GM11168 (cell line): ENCODE data around the gene SFT2D1.

Experiments used
- in situ Hi-C: fragments of 300-500 bp; cut with MboI; formaldehyde crosslinking; loops from one replicate; pipeline ENCODE4 v1.12.0; 2022; ENCODE audit warnings: low sequenced_read_pairs; ENCODE audit not compliant: unreplicated experiment

The SFT2D1 gene

DNA sequence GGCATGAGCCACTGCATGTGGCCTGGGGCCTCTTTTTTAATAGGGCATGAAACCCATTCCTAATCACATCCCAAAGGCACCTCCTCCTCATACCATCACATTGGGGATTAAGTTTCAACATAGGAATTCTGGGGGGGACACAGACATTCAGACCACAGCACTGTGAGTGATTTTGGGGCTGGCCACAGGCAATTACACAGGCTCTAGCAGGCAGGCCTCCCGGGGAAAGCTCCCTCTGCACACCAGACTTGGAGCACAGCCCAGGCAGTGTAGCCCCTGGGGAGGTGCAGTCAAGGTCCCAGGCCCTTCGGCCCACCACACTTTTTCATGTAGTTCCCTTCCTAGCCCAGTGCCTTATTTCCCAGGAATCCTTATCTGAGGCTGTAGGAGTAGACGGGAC lies 5.5 kb downstream of the SFT2D1 start:
- in situ Hi-C loops, result no loop called here

DNA sequence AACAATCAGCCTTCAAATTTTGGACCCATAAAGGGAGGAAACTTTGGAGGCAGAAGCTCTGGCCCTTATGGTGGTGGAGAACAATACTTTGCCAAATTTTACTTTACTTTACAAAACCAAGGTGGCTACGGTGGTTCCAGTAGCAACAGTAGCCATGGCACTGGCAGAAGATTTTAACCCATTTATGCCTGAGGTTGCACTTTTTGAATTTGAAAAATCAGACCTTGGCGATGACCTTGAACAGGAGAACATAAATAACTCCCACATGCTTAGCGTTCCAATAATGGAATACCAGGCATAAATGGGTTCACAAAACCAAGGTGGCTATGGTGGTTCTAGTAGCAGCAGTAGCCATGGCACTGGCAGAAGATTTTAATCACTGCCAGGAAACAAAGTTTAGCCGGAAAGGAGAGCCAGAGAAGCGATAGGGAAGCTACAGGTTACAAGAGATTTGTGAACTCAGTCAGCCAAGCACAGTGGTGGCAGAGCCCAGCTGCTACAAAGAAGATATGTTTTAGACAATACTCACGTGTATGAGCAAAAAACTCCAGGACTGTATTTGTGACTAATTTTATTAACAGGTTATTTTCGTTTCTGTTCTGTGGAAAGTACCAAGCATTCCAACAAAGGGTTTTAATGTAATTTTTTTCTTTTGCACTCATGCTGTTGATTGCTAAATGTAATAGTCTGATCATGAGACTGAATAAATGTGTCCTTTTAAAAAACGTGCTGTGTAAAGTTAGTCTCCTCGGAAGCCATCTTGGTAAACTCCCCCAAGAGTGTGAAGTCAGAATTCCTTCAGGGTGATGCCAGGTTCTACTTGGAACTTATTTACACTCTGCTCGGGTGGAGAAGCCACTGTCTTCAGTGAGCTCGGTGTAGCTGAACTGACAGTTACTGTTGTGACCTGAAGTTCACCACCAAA lies 6.7 kb downstream of the SFT2D1 start:
- in situ Hi-C loops, result no loop called here

DNA sequence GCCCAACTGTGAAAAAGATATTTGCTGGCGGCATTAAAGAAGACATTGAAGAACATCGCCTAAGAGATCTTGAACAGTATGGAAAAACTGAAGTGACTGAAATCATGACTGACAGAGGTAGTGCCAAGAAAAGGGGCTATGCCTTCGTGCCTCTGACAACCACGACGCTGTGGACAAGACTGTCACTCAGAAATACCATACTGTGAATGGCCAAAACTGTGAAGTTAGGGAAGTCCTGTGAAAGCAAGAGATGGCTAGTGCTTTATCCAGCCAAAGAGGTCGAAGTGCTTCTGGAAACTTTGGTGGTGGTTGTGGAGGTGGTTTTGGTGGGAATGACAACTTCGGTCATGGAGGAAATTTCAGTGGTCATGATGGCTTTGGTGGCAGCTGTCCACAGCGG lies 7.5 kb downstream of the SFT2D1 start:
- in situ Hi-C loops, result no loop called here

DNA sequence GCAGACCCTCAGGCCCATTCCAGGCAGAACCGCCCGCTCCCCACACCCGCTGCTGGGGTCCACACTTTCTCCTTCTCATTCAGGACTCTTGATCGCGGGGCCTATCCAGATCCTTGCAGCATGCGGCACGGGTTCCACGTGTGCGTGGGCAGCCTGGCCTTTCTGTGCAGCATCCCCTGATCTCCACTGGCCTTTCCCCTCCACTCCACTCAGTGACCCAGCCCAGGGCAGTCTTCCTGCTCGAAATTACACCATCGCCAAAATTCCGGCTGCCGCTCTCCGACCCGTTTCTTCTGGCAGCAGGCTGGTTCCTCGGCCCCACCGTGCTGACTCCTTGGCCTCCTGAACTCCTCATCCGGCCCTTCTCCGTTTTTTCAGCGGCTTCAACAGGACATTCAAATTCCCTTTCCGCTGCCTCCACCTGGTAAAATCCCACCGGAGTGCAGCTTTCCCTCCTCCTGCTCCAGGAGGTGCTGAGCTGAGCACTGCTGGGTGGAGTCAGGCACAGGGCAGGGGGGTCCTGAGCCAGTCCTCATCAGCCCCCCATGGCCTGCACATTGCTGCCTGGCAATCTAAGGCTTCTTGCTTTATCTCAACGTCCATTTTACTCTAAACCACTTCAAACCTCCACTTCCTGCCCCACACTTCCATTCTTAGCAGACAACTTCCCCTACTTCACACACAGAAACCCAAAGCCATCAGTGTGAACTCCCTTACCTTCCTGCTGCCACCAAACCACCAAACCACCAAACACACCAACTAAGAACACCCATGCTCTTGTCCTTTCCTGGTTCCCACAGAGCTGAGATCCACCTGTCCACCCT lies 9.0 kb downstream of the SFT2D1 start:
- in situ Hi-C loops, result no loop called here

DNA sequence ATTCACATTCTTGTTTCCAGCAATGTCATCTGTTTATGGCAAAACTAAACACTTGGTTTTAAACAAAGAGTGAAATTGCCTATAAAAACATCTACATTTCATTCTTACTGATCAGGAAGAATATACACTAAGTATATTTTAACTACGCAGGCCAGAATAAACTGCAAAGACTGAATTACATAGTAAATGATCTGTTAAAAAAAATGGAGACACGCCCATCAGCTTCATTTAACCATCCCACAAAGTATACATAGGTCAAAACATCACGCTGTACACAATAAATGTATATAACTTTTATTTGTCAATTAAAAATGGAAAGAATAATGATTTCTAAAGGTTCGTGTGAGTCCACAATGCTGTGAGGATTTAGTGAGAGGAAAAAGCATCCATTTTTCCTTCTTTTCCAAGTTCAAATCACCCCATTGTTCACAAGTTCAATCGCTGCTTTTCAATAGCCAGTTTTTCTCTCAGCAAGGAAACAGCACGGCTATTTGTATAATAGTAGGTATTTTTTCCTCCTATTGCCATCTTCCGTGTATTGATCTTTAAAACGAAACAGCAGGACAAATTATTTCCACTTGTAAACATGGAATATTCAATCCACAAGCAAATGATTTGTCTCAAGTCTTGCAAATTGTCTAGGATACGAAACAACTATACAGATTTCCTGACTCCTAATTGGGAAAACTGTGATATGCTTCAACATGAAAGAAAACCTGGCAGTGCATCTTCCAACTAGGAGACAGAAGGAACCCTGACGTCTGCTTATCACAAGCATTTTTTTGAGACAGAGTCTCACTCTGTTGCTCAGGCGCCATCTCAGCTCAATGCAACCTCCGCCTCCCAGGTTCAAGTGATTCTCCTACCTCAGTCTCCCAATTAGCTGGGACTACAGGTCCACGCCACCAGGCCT lies 10.6 kb downstream of the SFT2D1 start:
- in situ Hi-C loops, result no loop called here

DNA sequence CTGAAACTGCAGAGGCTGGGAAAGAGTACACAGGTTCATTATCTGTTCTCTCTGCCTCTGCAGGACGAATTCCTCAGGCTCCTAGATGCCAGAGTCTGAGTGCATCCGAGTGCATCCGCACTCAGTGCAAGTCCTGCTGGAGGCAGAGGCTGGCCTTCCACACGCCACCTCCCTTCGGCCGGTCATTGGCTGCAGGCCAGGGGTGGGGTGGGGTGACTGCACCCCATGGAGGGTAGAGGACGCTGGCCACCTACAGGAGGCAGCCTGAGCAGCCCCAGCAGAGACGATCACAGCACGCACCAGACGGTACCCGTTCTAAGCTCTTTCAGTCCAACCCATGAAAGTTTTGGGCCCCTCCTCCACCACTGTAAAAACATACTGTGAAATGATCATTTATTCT lies 11.7 kb downstream of the SFT2D1 start:
- in situ Hi-C loops, result no loop called here

DNA sequence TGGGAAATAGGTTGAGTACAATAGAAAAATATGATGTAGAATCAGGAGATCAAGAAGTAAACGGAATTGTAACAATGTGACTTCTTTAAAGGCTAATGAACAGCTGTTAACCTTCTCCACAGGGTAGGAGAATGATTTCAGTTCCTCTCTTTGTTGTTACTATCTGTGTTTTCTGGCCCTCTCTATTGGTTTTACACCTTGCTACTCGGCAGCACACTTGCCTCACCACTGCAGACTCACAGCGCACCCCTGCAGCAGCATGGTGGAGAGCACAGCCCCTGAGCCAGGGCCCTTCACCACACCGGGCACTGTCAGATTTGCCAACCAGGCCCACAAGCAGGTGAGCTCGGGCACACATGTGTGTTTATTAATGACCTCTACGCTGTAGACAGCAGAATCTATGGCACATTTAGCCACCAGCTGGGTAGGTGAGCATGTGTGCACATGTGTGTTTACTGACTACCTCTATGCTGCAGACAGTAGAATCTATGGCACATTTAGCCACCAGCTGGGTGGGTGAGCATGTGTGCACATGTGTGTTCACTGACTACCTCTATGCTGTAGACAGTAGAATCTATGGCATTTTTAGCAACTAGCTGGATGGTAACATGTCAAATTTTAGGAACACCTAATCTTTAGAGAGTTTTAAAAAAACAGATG lies 16.8 kb downstream of the SFT2D1 start:
- in situ Hi-C loops, result no loop called here

DNA sequence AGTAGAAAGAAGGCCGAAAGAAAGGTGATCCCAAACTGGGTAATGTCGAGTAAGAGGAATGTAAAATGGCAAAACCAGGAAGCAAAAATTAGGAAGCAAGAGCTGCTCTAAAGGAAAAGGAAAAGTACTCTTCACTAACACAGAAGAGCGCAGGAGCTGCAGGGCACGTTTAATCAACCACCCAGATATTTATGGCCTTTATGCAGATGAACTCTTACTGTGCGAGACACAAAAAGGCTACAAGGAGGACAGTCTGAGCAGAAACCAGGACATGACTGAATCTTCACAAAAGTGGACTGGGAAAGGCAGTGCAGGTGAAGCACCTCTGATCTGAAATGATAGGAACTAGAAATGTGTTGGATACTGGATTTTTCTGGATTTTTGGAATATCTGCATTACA lies 18.9 kb downstream of the SFT2D1 start:
- in situ Hi-C loops, result no loop called here

DNA sequence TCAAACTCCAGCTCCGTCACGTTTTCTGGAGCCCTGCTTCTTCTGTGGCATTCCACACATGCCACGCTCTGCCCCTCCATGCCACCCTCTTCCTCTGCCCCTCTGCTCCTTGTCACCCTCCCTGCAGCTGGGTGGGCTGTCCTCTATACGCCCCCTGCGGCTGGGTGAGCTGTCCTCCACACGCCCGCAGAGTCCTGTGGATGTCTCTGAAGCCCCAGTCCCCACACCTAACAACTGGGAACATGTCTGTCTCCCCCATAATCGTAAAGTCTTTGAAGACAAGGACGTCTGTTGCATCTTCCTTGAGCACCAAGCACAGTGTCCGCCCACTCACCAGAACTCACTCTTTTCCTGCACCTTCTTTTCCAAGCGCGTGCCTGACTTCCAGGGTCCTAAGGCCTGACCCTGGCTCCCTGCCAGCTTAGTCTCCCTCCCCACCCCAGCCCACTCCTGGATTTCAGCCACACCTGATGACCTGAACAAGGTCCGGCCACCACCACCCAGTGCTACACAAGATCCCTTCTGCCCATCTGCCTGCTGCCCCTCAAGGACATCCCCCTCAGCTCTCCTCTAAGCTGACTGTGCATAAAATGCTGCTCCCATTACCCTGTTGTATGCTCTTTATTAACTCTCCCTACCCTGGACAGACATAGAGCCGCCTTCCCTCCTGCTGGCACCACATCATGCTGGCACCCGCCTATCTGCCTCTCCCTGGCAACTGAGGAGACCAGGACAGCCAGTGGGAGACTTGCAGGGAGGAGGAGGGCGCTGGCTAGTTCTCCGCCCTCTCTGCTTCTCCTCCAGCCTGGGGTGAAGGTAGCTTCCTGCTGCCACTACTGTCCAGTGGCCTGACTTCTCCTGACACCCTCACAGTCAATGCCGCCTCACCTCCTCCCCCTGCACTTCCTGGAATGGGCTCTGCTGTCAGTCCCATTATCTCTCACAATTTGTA lies 23.4 kb downstream of the SFT2D1 start:
- in situ Hi-C loops, result no loop called here

DNA sequence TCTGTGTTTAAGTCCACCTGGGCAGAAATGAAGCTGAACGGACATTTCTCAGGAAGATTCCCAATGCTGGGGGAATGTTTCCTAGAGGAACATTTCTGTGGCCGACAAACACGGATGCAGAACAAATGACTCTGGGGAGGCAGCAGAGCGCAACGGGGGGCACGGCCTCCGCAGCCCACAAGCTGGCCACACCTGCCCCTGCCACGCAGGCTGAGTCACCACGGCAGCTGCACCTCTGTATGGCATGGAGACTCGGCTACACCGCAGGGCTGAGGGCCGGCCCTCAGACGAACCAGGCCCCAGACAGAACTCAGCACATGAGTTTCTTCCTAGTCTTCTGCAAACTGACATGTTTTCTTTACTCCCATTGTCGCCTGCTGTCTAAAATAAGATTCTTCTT lies 24.1 kb downstream of the SFT2D1 start:
- in situ Hi-C loops, result no loop called here

DNA sequence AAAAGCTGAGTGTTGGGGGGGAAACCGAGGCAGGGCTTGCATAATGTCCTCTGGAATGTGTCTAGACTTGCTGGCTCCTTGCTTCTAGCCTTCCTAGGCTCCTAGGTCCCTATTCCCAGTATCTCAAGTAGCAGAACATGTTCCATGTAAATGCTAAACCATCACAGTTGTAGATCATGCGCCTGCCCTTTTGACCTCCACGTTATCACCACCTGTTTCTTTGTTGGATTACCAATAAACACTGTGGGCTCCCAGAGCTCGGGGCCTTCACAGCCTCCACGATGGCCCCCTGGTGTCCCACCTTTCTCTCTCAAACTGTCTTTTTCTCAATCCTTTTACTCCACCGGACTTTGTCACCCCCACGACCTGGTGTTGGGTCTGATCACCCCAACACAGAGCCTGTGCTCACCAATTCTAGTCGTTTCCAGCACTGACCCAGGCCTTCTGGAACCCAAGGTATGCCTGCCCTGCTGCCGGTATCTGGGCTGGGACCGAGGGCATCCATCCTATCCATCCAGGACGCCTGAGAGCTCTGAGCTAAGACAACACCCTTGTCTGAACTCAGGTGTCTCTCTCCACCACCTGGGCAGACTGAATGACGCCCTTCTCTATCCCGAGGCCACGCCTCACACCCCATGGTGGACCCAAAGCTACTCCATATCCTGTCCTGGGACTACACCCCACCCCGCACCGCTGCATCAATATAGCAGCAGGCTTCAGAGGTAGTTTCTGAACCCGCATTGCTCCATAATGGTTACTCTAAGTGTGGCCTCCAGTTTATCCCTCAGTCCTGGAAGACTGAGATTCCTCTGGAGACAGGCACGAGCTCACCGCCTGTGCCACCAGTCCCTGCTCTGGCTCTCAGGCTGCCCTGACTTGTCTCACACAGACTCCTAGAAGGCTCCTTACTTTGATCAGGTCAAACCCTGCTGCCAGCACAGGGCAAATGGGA lies 24.8 kb downstream of the SFT2D1 start:
- in situ Hi-C loops, result no loop called here

DNA sequence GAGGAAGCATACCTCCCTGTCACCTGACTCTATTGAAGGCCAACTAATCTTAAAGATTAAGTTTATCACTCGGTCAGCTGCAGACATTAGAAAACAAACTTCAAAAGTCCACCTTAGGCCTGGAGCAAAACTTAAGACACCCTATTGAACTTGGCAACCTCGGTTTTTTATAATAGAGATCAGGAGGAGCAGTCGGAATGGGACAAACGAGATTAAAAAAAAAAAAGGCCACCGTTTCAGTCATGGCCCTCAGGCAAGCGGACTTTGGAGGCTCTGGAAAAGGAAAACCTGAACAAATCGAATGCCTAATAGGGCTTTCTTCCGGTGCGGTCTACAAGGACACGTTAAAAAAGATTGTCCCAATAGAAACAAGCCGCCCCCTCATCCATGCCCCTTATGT lies 26.9 kb downstream of the SFT2D1 start:
- in situ Hi-C loops, result no loop called here

DNA sequence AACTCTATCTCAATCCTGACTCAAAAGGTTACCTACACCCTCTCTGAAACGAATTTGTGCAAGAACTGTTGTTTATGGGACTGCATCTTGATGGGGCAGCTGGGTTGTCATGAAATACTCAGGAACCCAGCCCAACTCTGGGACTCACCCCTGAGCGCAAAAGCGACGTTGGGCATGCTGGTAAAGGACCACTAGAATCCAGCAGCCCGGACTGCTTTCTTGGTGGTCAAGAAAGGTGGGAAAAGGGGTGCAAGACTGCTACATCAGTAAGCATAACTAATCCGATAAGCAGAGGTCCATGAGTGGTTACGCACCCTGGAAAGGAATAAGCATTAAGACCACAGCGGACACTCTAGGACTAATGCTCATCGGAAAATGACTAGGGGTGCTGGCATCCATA lies 27.9 kb downstream of the SFT2D1 start:
- in situ Hi-C loops, result no loop called here

DNA sequence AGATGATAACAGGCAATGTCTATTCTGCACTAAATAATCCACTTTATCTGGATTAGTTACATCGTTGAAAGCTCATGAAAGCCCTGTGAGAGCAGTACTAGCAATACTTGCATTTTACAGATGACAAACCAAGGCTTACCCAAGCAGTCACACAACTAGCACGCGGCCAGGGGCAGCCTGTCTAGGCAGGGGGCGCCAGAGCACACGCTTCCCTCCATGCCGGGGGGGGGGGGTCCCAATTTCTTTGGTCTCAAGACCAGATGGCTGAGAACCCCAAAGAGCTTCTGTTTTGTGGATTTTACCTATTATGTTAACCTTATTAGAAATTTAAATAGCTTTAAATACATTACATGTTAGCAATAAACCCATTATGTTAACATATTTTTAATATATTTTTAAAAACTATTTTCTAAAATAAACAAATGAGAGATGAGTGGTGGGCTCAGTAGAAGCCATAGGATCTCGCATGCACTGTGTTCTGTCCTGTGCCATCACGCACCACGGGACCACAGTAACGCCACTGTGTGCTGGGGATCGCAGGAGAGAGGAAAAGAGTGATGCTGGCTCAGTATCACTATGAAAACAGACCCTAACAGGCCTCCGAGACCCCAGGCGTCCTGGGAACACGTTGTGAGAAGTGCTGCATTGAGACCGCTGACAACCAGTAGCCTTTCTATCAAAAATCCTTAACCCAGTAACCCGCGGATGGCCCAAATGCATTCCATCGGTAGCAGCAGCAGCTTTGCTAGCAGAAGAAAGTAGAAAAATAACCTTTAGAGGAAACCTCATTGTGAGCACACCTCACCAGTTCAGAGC lies 28.9 kb downstream of the SFT2D1 start:
- in situ Hi-C loops, result no loop called here

DNA sequence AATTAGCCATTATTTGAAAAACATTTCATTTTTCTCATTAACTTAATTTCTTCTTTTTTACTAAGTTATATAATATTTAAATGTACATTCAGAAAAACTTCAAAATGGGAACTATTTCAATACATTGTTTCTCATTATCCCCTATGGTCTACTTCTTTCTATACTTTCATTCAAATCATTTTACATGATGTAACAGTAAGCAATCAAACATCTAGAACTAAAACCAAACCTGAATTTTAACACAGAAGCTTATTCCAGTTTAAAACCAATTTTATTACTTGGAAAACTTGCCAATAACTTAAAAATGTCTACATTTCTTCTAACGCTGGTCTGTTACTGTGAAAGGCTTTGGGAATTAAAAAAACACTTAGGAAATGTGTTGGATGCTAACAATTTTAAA lies 29.5 kb downstream of the SFT2D1 start:
- in situ Hi-C loops, result no loop called here

DNA sequence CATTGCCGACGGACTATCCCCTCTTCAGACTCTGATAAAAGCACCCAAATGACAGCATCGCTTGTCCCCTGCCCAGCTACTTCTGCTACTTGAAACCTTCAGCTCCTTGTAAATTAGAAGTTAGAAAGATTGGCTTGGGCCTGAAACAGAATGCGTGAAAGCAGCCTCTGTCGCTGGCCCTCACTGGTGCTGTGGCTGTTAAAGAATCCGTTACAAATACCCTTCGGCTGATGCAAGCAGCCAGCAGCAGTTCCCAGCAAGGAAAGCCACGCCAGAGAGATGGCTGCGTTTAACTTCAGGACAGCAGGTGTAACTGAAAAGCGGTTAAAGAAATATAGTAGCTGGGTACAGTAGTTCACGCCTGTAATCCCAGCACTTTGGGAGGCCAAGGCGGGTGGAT lies 31.7 kb downstream of the SFT2D1 start:
- in situ Hi-C loops, result no loop called here

DNA sequence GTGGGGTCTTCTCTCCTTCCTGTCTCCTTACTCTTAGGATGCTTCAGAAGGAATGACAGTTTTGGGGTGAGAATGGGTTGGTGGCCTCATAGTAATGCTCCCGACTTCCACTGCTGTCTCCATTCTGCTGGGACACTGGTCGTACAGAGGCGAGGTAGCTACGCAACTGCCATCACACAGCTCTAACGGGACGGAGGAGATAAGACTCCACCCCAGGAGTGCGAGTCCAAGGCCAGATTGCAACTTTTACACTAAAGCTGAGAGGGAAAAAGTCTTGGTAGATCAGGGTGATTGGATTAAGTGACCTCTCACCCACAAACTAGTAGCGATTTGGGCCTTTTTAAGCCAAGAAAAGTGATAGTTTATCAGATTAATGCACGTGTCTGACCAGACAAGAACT lies 32.4 kb downstream of the SFT2D1 start:
- in situ Hi-C loops, result no loop called here
